HL-60 (cell line): ENCODE data around the gene CCRL2.

Experiments
- CTCF ChIP-seq: IDR thresholded peaks from one replicate; pipeline ENCODE4 v1.5.1; 2011; ENCODE audit warnings: low read length, control low read depth, inconsistent platforms; ENCODE audit not compliant: insufficient read depth
- POLR2AphosphoS5 ChIP-seq: IDR thresholded peaks from 2 replicates; pipeline ENCODE4 v1.6.1; 2012; ENCODE audit warnings: low read depth
- TF ChIP-seq, protein P1 (sequence below): IDR thresholded peaks from 2 replicates; pipeline ENCODE4 v1.6.1; 2012; ENCODE audit warnings: low read depth; ENCODE audit not compliant: insufficient replicate concordance

GRCh38 chr3:46447228-46447985 lies 40.3 kb downstream of the CCRL2 start:
- TF ChIP-seq CTCF (no peak), POLR2AphosphoS5 (no peak)
- TF ChIP-seq, protein P1, sequence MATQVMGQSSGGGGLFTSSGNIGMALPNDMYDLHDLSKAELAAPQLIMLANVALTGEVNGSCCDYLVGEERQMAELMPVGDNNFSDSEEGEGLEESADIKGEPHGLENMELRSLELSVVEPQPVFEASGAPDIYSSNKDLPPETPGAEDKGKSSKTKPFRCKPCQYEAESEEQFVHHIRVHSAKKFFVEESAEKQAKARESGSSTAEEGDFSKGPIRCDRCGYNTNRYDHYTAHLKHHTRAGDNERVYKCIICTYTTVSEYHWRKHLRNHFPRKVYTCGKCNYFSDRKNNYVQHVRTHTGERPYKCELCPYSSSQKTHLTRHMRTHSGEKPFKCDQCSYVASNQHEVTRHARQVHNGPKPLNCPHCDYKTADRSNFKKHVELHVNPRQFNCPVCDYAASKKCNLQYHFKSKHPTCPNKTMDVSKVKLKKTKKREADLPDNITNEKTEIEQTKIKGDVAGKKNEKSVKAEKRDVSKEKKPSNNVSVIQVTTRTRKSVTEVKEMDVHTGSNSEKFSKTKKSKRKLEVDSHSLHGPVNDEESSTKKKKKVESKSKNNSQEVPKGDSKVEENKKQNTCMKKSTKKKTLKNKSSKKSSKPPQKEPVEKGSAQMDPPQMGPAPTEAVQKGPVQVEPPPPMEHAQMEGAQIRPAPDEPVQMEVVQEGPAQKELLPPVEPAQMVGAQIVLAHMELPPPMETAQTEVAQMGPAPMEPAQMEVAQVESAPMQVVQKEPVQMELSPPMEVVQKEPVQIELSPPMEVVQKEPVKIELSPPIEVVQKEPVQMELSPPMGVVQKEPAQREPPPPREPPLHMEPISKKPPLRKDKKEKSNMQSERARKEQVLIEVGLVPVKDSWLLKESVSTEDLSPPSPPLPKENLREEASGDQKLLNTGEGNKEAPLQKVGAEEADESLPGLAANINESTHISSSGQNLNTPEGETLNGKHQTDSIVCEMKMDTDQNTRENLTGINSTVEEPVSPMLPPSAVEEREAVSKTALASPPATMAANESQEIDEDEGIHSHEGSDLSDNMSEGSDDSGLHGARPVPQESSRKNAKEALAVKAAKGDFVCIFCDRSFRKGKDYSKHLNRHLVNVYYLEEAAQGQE = no peak
